ENCODE results near the gene EFCAB5.
"Not testable (repeated sequence)": the region's sequence is repeated elsewhere in the genome, so short reads cannot be mapped to it uniquely, and the experiment has no call there.

EFCAB5 gene

DNA sequence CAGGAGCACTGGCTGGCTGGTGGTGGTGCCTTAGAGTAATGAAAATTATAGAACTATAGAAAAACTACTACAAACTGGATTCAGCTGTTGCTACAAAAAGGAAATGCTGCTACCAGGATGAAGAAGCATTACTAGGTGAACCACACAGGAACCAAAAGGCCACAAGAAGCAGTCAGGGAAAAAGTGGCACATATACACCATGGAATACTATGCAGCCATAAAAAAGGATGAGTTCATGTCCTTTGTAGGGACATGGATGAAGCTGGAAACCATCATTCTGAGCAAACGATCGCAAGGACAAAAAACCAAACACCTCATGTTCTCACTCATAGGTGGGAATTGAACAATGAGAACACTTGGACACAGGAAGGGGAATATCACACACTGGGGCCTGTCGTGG lies 5.5 kb upstream of the EFCAB5 start:
- not testable (repeated sequence) for H3K36me3 ChIP-seq (ENCODE audit: control insufficient read depth, insufficient read depth, low read length); H3K27me3 ChIP-seq (ENCODE audit: control insufficient read depth, insufficient read depth, low read length, poor library complexity, severe bottlenecking); H3K9me3 ChIP-seq (ENCODE audit: control insufficient read depth, low read length); H3K27ac ChIP-seq (ENCODE audit: insufficient read depth, low read depth, low read length, poor library complexity, severe bottlenecking); H3K4me3 ChIP-seq (ENCODE audit: insufficient read depth, low read depth, low read length)
- peaks cover 10% of the 10 kb centered on the region for H3K4me1 ChIP-seq (ENCODE audit: control insufficient read depth, insufficient read depth, low read length)
- WGBS, 2 experiments, result 71 to 100% methylated on average over 2 of the region's 3 CpGs

DNA sequence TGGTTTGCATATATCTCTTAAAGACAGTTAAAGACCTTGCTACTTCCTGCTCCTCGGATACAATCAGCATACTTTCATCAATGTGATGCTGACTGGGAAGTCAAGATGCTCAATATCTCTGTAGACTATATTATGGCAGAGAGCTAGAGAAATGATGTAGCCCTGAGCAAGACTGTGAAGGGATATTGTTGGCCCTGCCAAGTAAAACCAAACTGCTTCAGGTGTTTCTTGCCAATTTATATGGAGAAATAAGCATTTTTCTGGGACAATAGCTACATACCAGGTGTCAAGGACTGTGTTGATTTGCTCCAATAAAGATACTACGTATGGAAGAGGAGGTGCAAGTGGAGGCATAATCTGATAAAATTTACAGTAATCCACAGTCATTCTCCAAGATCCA lies 4.7 kb upstream of the EFCAB5 start:
- no peaks in the 10 kb centered on the region for H3K9me3 ChIP-seq (ENCODE audit: control insufficient read depth, low read length)
- no peak overlapping the region for H3K27ac ChIP-seq (ENCODE audit: insufficient read depth, low read depth, low read length, poor library complexity, severe bottlenecking)
- no peak overlapping the region for H3K4me3 ChIP-seq (ENCODE audit: insufficient read depth, low read depth, low read length)
- H3K27me3 ChIP-seq (ENCODE audit: control insufficient read depth, insufficient read depth, low read length, poor library complexity, severe bottlenecking), result no peaks in the 10 kb centered on the region
- WGBS, 2 experiments, result 72 to 93% methylated on average over 2 of the region's 2 CpGs
- no peaks in the 10 kb centered on the region for H3K36me3 ChIP-seq (ENCODE audit: control insufficient read depth, insufficient read depth, low read length)
- peaks cover 3% of the 10 kb centered on the region for H3K4me1 ChIP-seq (ENCODE audit: control insufficient read depth, insufficient read depth, low read length)

DNA sequence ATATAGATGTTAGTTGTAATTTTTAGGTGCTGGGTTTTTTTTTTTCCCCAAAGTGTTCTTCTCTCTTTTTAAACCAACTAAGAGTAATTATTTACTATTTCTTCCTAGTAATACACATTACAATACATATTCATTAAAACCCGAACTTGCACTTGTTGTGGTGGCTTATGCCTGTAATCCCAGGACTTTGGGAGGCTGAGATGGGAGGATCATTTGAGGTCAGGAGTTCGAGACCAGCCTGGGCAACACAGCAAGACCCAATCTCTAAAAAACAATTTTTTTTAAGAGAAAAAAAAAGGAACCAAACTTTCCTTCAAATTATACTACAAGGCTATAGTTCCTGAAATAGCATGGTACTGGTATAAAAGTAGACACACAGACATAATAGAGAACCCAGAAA lies 3.8 kb downstream of the EFCAB5 start:
- WGBS, 2 experiments, result 60 to 96% methylated on average over 1 to 2 of the region's 2 CpGs
- no peaks in the 10 kb centered on the region for H3K9me3 ChIP-seq (ENCODE audit: control insufficient read depth, low read length)
- no peaks in the 10 kb centered on the region for H3K4me1 ChIP-seq (ENCODE audit: control insufficient read depth, insufficient read depth, low read length)

DNA sequence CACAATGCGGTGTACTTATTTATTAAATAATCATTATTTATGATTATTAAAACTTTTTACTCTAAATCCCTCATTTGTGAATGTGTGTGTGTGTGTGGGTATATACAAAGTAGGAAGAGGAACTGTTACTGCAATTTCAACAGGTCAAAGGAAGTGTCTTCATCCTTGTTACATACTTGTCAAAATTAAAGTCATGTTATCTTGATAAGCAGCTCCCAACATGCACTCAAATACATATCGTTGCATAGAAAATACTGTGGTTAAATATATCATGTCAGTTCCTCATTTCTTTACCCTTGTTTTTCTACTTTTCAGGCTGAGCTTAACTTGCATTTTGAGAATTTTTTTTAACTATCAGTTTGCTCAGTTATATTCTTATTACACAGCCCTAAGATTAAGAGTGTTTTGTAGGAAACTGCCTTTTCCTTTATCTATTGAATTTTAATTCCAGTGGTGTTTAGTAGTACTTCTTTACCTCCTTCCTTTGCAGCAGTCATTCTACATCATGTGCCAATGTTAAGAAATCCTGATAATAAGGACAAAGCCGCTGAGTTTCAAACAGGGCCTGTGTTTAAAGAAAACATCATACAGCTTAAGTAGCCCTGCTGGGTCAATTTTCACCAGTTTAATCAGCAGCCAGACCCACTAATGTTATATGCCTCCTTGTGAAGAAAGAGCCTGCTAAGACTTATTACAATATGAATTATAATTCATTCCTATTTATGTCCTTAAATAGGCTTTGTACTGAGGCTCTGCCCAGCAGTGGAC lies 7.2 kb downstream of the EFCAB5 start:
- WGBS, 2 experiments, result 90 to 97% methylated on average over 2 of the region's 3 CpGs
- H3K9me3 ChIP-seq (ENCODE audit: control insufficient read depth, low read length), result no peaks in the 10 kb centered on the region
- H3K4me1 ChIP-seq (ENCODE audit: control insufficient read depth, insufficient read depth, low read length), result no peaks in the 10 kb centered on the region
- no peaks in the 10 kb centered on the region for H3K27me3 ChIP-seq (ENCODE audit: control insufficient read depth, insufficient read depth, low read length, poor library complexity, severe bottlenecking)
- no peak overlapping the region for H3K4me3 ChIP-seq (ENCODE audit: insufficient read depth, low read depth, low read length)
- H3K36me3 ChIP-seq (ENCODE audit: control insufficient read depth, insufficient read depth, low read length), result no peaks in the 10 kb centered on the region
- H3K27ac ChIP-seq (ENCODE audit: insufficient read depth, low read depth, low read length, poor library complexity, severe bottlenecking), result no peak overlapping the region

More for the DNA sequence above, 3.8 kb downstream of the EFCAB5 start:
- no peak overlapping the region for H3K4me3 ChIP-seq (ENCODE audit: insufficient read depth, low read depth, low read length)
- no peaks in the 10 kb centered on the region for H3K27me3 ChIP-seq (ENCODE audit: control insufficient read depth, insufficient read depth, low read length, poor library complexity, severe bottlenecking)
- H3K36me3 ChIP-seq (ENCODE audit: control insufficient read depth, insufficient read depth, low read length), result no peaks in the 10 kb centered on the region
- no peak overlapping the region for H3K27ac ChIP-seq (ENCODE audit: insufficient read depth, low read depth, low read length, poor library complexity, severe bottlenecking)

DNA sequence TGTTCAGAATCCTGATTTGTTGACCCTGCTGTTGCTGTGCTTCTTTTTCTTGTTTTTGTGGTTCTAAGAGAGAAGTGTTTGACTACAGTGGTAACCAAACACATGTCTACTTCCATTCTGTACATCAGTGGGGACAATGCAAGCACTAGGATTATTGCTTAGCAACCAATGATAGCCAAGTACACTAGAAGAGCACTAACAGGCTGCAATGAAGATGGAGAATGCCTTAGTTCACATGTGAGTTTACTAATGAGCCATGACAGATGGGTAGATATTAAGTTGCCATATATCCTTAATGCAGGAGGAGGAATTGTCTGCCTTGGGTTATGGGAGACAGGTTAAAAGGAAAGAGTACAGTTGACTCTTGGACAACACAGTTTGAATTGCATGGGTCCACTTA lies 8.3 kb downstream of the EFCAB5 start:
- H3K9me3 ChIP-seq (ENCODE audit: control insufficient read depth, low read length), result no peaks in the 10 kb centered on the region
- no peaks in the 10 kb centered on the region for H3K4me1 ChIP-seq (ENCODE audit: control insufficient read depth, insufficient read depth, low read length)
- H3K36me3 ChIP-seq (ENCODE audit: control insufficient read depth, insufficient read depth, low read length), result no peaks in the 10 kb centered on the region
- H3K4me3 ChIP-seq (ENCODE audit: insufficient read depth, low read depth, low read length), result no peak overlapping the region
- no peak overlapping the region for H3K27ac ChIP-seq (ENCODE audit: insufficient read depth, low read depth, low read length, poor library complexity, severe bottlenecking)
- H3K27me3 ChIP-seq (ENCODE audit: control insufficient read depth, insufficient read depth, low read length, poor library complexity, severe bottlenecking), result no peaks in the 10 kb centered on the region

DNA sequence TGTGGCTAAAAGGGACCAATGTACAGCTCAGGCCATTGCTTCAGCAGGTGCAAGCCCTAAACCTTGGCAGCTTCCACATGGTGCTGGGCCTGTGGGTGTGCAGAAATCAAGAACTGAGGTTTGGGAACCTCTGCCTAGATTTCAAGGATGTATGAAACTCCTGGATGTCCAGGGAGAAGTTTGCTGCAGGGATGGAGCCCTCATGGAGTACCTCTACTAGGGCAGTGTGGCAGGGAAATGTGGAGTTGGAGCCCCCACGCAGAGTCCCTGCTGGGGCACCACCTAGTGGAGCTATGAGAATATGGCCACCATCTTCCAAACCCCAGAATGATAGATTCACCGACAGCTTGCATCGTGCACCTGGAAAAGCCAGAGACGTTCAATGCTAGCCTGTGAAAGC lies 13.0 kb downstream of the EFCAB5 start:
- Histone ChIP-seq H3K4me3 (ENCODE audit: insufficient read depth, low read depth, low read length) (no peak overlapping the region), H3K9me3 (ENCODE audit: control insufficient read depth, low read length) (no peaks in the 10 kb centered on the region), H3K36me3 (ENCODE audit: control insufficient read depth, insufficient read depth, low read length) (no peaks in the 10 kb centered on the region), H3K27ac (ENCODE audit: insufficient read depth, low read depth, low read length, poor library complexity, severe bottlenecking) (no peak overlapping the region), H3K4me1 (ENCODE audit: control insufficient read depth, insufficient read depth, low read length) (no peaks in the 10 kb centered on the region), H3K27me3 (ENCODE audit: control insufficient read depth, insufficient read depth, low read length, poor library complexity, severe bottlenecking) (no peaks in the 10 kb centered on the region)
- WGBS, 2 experiments, result 85 to 91% methylated on average over 4 of the region's 4 CpGs

DNA sequence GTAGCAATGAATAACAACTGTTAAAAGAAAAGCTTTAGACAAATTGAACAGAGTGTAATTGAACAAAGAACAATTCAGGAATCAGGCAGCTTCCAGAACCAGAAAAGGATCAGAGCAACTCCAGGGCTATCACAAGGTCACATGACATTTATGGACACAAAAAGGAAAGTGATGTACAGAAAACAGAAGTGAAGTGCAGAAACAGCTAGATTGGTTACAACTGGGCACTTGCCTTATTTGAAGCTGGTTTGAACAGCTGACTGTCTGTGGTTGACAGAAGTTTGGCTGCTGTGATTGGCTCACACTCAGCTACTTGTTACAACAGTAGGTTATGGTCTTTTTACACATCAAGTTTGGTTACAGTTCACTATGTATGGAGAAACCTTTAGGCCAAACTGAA lies 14.8 kb downstream of the EFCAB5 start:
- no peaks in the 10 kb centered on the region for H3K9me3 ChIP-seq (ENCODE audit: control insufficient read depth, low read length)
- no peak overlapping the region for H3K27ac ChIP-seq (ENCODE audit: insufficient read depth, low read depth, low read length, poor library complexity, severe bottlenecking)
- no peaks in the 10 kb centered on the region for H3K36me3 ChIP-seq (ENCODE audit: control insufficient read depth, insufficient read depth, low read length)
- H3K4me3 ChIP-seq (ENCODE audit: insufficient read depth, low read depth, low read length), result no peak overlapping the region
- no peaks in the 10 kb centered on the region for H3K4me1 ChIP-seq (ENCODE audit: control insufficient read depth, insufficient read depth, low read length)
- no peaks in the 10 kb centered on the region for H3K27me3 ChIP-seq (ENCODE audit: control insufficient read depth, insufficient read depth, low read length, poor library complexity, severe bottlenecking)

DNA sequence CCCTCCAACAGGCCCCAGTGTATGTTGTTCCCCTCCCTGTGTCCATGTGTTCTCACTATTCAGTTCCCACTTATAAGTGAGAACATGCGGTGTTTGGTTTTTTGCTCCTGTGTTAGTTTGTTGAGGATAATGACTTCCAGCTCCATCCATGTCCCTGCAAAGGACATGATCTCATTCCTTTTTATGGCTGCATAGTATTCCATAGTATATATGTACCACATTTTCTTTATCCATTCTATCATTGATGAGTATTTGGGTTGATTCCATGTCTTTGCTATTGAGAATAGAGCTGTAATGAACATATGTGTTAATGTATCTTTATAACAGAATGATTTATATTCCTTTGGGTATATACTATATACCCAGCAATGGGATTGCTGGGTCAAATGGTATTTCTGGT lies 16.1 kb downstream of the EFCAB5 start:
- not testable (repeated sequence) for H3K27ac ChIP-seq (ENCODE audit: insufficient read depth, low read depth, low read length, poor library complexity, severe bottlenecking); H3K9me3 ChIP-seq (ENCODE audit: control insufficient read depth, low read length); H3K4me1 ChIP-seq (ENCODE audit: control insufficient read depth, insufficient read depth, low read length); H3K4me3 ChIP-seq (ENCODE audit: insufficient read depth, low read depth, low read length); H3K27me3 ChIP-seq (ENCODE audit: control insufficient read depth, insufficient read depth, low read length, poor library complexity, severe bottlenecking); H3K36me3 ChIP-seq (ENCODE audit: control insufficient read depth, insufficient read depth, low read length)
- 100% methylated on average over 1 of the region's 1 CpG; no CpG with 5 or more reads in 1 of the 2 experiments for WGBS, 2 experiments

DNA sequence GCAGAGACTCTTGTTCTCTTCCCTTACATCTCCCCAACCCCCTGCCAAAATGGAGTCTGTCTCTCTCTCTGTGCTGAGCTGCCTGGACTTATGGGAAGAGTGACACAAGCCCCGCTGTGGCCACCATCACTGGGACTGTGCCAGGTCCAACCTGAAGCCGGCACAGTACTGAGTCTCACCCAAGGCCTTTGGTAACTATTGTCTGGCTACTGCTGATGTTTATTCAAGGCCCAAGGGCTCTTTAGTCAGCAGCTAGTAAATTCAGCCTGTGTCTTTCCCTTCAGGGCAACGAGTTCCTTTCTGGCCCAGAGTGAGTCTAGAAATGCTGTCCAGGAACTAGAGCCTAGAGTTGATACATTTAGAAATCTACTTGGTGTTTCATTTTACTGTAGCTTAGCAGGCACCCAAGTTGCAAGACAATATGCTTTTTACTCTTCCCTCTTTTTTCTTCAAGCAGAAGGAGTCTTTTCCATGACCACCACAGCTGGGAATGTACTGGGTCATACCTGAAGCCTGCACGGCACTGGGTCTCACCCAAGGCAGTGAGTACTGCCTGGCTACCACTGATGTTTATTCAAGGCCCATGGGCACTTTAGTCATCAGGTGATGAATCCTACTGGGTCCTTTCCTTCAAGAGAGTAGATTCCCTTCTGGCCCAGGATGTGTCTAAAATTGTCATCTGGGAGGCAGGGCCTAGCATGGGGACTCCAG lies 17.7 kb downstream of the EFCAB5 start:
- no peaks in the 10 kb centered on the region for H3K4me1 ChIP-seq (ENCODE audit: control insufficient read depth, insufficient read depth, low read length)
- 91 to 93% methylated on average over 4 of the region's 4 CpGs for WGBS, 2 experiments
- no peaks in the 10 kb centered on the region for H3K27me3 ChIP-seq (ENCODE audit: control insufficient read depth, insufficient read depth, low read length, poor library complexity, severe bottlenecking)
- H3K4me3 ChIP-seq (ENCODE audit: insufficient read depth, low read depth, low read length), result no peak overlapping the region
- no peaks in the 10 kb centered on the region for H3K9me3 ChIP-seq (ENCODE audit: control insufficient read depth, low read length)
- no peak overlapping the region for H3K27ac ChIP-seq (ENCODE audit: insufficient read depth, low read depth, low read length, poor library complexity, severe bottlenecking)
- no peaks in the 10 kb centered on the region for H3K36me3 ChIP-seq (ENCODE audit: control insufficient read depth, insufficient read depth, low read length)

DNA sequence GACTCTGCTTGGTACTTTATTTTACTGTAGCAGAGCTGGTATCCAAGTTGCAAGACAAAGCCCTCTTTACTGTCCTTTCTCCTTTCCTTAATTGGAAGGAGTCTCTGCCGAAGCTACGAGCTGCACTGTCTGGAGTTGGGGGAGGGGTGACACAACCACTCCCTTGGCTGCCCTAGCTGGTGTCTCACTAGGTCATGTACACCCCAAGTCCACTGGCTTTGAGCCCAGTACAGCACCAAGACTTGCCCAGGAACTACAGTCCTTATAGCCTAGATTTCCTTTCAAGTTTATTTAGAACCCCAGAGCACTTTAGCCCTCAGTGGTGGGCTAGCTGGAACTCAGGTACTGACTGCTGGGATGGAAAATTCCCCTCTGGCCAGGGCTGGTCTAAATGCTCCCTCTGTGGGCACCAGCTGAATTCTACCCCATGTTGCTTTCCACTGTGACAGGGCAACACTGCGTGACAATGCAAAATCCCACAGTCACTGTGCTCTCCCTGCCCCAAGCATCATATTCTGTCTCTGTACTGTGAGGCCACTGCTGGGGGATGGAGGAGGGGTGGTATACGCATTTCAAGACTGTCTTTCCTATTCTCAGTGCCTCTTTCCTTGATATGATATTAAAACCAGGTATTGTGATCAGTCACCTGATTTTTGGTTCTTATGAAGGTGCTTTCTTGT lies 18.4 kb downstream of the EFCAB5 start:
- no peaks in the 10 kb centered on the region for H3K9me3 ChIP-seq (ENCODE audit: control insufficient read depth, low read length)
- no peaks in the 10 kb centered on the region for H3K36me3 ChIP-seq (ENCODE audit: control insufficient read depth, insufficient read depth, low read length)
- WGBS, 2 experiments, result 84% methylated on average over 4 of the region's 4 CpGs
- H3K27me3 ChIP-seq (ENCODE audit: control insufficient read depth, insufficient read depth, low read length, poor library complexity, severe bottlenecking), result no peaks in the 10 kb centered on the region
- no peak overlapping the region for H3K27ac ChIP-seq (ENCODE audit: insufficient read depth, low read depth, low read length, poor library complexity, severe bottlenecking)
- H3K4me1 ChIP-seq (ENCODE audit: control insufficient read depth, insufficient read depth, low read length), result no peaks in the 10 kb centered on the region
- H3K4me3 ChIP-seq (ENCODE audit: insufficient read depth, low read depth, low read length), result no peak overlapping the region
